ENCODE measurements around the gene B3GNT3. TPM values are rescaled to one million over a fixed set of nuclear protein-coding genes. Genes with fewer than 3 reads are reported as not detected.

B3GNT3 gene
- total RNA-seq, 1 donor from 2014 or later = 0.36 TPM

- no peak overlapping the region for H3K4me3 ChIP-seq (ENCODE audit: insufficient read depth, low read depth, low read length)
- H3K36me3 Mint-ChIP-seq (ENCODE audit: low read depth, unreplicated experiment) = no peaks in the 10 kb centered on the region
- H2AFZ ChIP-seq (ENCODE audit: low read depth, low read length) = no peak overlapping the region
- H3K27me3 Mint-ChIP-seq (ENCODE audit: low read depth, unreplicated experiment) = peaks cover 33% of the 10 kb centered on the region
- DNase-seq (ENCODE audit: low read depth) = no peak
- H3K9me3 Mint-ChIP-seq (ENCODE audit: unreplicated experiment) = no peaks in the 10 kb centered on the region
- H3K9me3 ChIP-seq (ENCODE audit: insufficient read depth, low read depth, low read length) = no peaks in the 10 kb centered on the region
- H3K36me3 ChIP-seq (ENCODE audit: insufficient read depth, low read length) = no peaks in the 10 kb centered on the region
- no peaks in the 10 kb centered on the region for H3K79me2 ChIP-seq (ENCODE audit: insufficient read depth, low read length)
- no peak overlapping the region for H3K9ac ChIP-seq (ENCODE audit: low read length)
- no peak overlapping the region for H3K27ac Mint-ChIP-seq (ENCODE audit: unreplicated experiment)
- H3K27ac ChIP-seq (ENCODE audit: low read depth, low read length) = no peak overlapping the region
- peaks cover 3% of the 10 kb centered on the region for H3K27me3 ChIP-seq (ENCODE audit: insufficient read depth, low read length)
- no peak overlapping the region for H3K4me2 ChIP-seq (ENCODE audit: low read length)
- no peaks in the 10 kb centered on the region for H3K4me1 ChIP-seq (ENCODE audit: insufficient read depth, low read length)
- FAIRE-seq = no peak
- no peak overlapping the region for H3K4me3 Mint-ChIP-seq (ENCODE audit: unreplicated experiment)
- TF ChIP-seq CTCF (IDR thresholded peaks at IDR 0.05; ENCODE audit: insufficient read depth, low read depth, low read length) = no peak
- no peak for TF ChIP-seq EZH2 (IDR thresholded peaks at IDR 0.05; ENCODE audit: insufficient read depth, low read length)
- no peaks in the 10 kb centered on the region for H4K20me1 ChIP-seq (ENCODE audit: insufficient read depth, low read length)
- peaks cover 2% of the 10 kb centered on the region for H3K4me1 Mint-ChIP-seq (ENCODE audit: low read depth, unreplicated experiment)
Observed at GRCh38 chr19:17802137-17802858, 7.4 kb downstream of the B3GNT3 start.

GRCh38 chr19:17803264-17803896, 8.4 kb downstream of the B3GNT3 start:
- Histone ChIP-seq H3K79me2 (ENCODE audit: insufficient read depth, low read length) (no peaks in the 10 kb centered on the region), H4K20me1 (ENCODE audit: insufficient read depth, low read length) (no peaks in the 10 kb centered on the region), H3K4me3 (ENCODE audit: insufficient read depth, low read depth, low read length) (no peak overlapping the region), H3K27me3 (ENCODE audit: insufficient read depth, low read length) (no peaks in the 10 kb centered on the region), H3K36me3 (ENCODE audit: insufficient read depth, low read length) (no peaks in the 10 kb centered on the region), H3K9me3 (ENCODE audit: insufficient read depth, low read depth, low read length) (no peaks in the 10 kb centered on the region), H3K9ac (ENCODE audit: low read length) (no peak overlapping the region), H3K4me1 (ENCODE audit: insufficient read depth, low read length) (no peaks in the 10 kb centered on the region), H2AFZ (ENCODE audit: low read depth, low read length) (no peak overlapping the region), H3K27ac (ENCODE audit: low read depth, low read length) (no peak overlapping the region), H3K4me2 (ENCODE audit: low read length) (no peak overlapping the region)
- no peak for TF ChIP-seq CTCF (IDR thresholded peaks at IDR 0.05; ENCODE audit: insufficient read depth, low read depth, low read length)
- TF ChIP-seq EZH2 (IDR thresholded peaks at IDR 0.05; ENCODE audit: insufficient read depth, low read length) = no peak
- Mint-ChIP-seq H3K27ac (ENCODE audit: unreplicated experiment) (no peak overlapping the region), H3K4me3 (ENCODE audit: unreplicated experiment) (no peak overlapping the region), H3K27me3 (ENCODE audit: low read depth, unreplicated experiment) (peaks cover 28% of the 10 kb centered on the region), H3K9me3 (ENCODE audit: unreplicated experiment) (no peaks in the 10 kb centered on the region), H3K4me1 (ENCODE audit: low read depth, unreplicated experiment) (no peaks in the 10 kb centered on the region), H3K36me3 (ENCODE audit: low read depth, unreplicated experiment) (no peaks in the 10 kb centered on the region)
- DNase-seq (ENCODE audit: low read depth) = no peak
- no peak for FAIRE-seq

- no peak overlapping the region for H3K4me2 ChIP-seq (ENCODE audit: low read length)
- H3K27ac ChIP-seq (ENCODE audit: low read depth, low read length) = no peak overlapping the region
- H3K4me1 ChIP-seq (ENCODE audit: insufficient read depth, low read length) = no peaks in the 10 kb centered on the region
- no peaks in the 10 kb centered on the region for H3K9me3 ChIP-seq (ENCODE audit: insufficient read depth, low read depth, low read length)
- no peaks in the 10 kb centered on the region for H3K79me2 ChIP-seq (ENCODE audit: insufficient read depth, low read length)
- Mint-ChIP-seq H3K27ac (ENCODE audit: unreplicated experiment) (no peak overlapping the region), H3K27me3 (ENCODE audit: low read depth, unreplicated experiment) (peaks cover 23% of the 10 kb centered on the region), H3K9me3 (ENCODE audit: unreplicated experiment) (no peaks in the 10 kb centered on the region), H3K36me3 (ENCODE audit: low read depth, unreplicated experiment) (no peaks in the 10 kb centered on the region), H3K4me1 (ENCODE audit: low read depth, unreplicated experiment) (no peaks in the 10 kb centered on the region), H3K4me3 (ENCODE audit: unreplicated experiment) (no peak overlapping the region)
- TF ChIP-seq CTCF (IDR thresholded peaks at IDR 0.05; ENCODE audit: insufficient read depth, low read depth, low read length) (no peak), EZH2 (IDR thresholded peaks at IDR 0.05; ENCODE audit: insufficient read depth, low read length) (no peak)
- no peak overlapping the region for H2AFZ ChIP-seq (ENCODE audit: low read depth, low read length)
- FAIRE-seq (no peak), DNase-seq (ENCODE audit: low read depth) (no peak)
- no peak overlapping the region for H3K9ac ChIP-seq (ENCODE audit: low read length)
- no peaks in the 10 kb centered on the region for H4K20me1 ChIP-seq (ENCODE audit: insufficient read depth, low read length)
- H3K27me3 ChIP-seq (ENCODE audit: insufficient read depth, low read length) = no peaks in the 10 kb centered on the region
- no peaks in the 10 kb centered on the region for H3K36me3 ChIP-seq (ENCODE audit: insufficient read depth, low read length)
- H3K4me3 ChIP-seq (ENCODE audit: insufficient read depth, low read depth, low read length) = no peak overlapping the region
Observed at GRCh38 chr19:17805427-17805826, 10.5 kb downstream of the B3GNT3 start.

Measured in astrocyte (in vitro differentiated cells and primary cell).